HG02970 (cell line): ENCODE data around the gene ITGB2.

Experiments
- ATAC-seq: cut with Tn5 transposase; IDR thresholded peaks from one replicate; pipeline ENCODE4 v1.9.1; 2021; ENCODE audit warnings: mild to moderate bottlenecking, moderate library complexity, moderate number of reproducible peaks; ENCODE audit not compliant: unreplicated experiment, low FRiP score

ITGB2 gene

GRCh38 chr21:44836666-44837471 is 83.8 kb downstream of the ITGB2 start:
- no peak for ATAC-seq

- no peak for ATAC-seq
These were observed 84.4 kb downstream of the ITGB2 start for GRCh38 chr21:44836349-44836665.
